ENCODE data around the gene GPR25. TPM values are rescaled to one million over a fixed set of nuclear protein-coding genes. Genes with fewer than 3 reads are reported as not detected.
A peak's percentile ranks its signal among the peaks of the same experiment; 100 is the strongest.

Gene GPR25
- total RNA-seq, 3 donors from 2014 or later: 0.16 TPM; not detected in 2

- Mint-ChIP-seq H3K4me1 (ENCODE audit: low read depth) (peaks cover 53% of the 10 kb centered on the region), H3K4me3 (no peak overlapping the region), H3K27me3 (ENCODE audit: low read depth) (no peaks in the 10 kb centered on the region), H3K36me3 (ENCODE audit: insufficient read depth) (no peaks in the 10 kb centered on the region), H3K9me3 (no peaks in the 10 kb centered on the region)
- no peak for DNase-seq
- no peak for ATAC-seq
Measured at GRCh38 chr1:200883118-200883517, 10.3 kb downstream of the GPR25 start.

- H3K36me3 Mint-ChIP-seq (ENCODE audit: insufficient read depth): no peaks in the 10 kb centered on the region
- H3K27me3 Mint-ChIP-seq (ENCODE audit: low read depth): no peaks in the 10 kb centered on the region
- ATAC-seq (no peak), DNase-seq (no peak)
- H3K4me3 Mint-ChIP-seq: no peak overlapping the region
- peaks cover 63% of the 10 kb centered on the region for H3K4me1 Mint-ChIP-seq (ENCODE audit: low read depth)
- no peaks in the 10 kb centered on the region for H3K9me3 Mint-ChIP-seq
Measured at GRCh38 chr1:200885623-200886402, 13.0 kb downstream of the GPR25 start.

- DNase-seq (no peak), ATAC-seq (no peak)
- peak overlapping the region; percentile 59 for H3K4me3 Mint-ChIP-seq
- H3K27me3 Mint-ChIP-seq (ENCODE audit: low read depth): peaks cover 4% of the 10 kb centered on the region
- H3K36me3 Mint-ChIP-seq (ENCODE audit: insufficient read depth): no peaks in the 10 kb centered on the region
- H3K9me3 Mint-ChIP-seq: no peaks in the 10 kb centered on the region
- peaks cover 61% of the 10 kb centered on the region for H3K4me1 Mint-ChIP-seq (ENCODE audit: low read depth)
Measured at GRCh38 chr1:200886594-200886993, 13.8 kb downstream of the GPR25 start.

- peaks cover 62% of the 10 kb centered on the region for H3K4me1 Mint-ChIP-seq (ENCODE audit: low read depth)
- no peak for ATAC-seq
Measured at GRCh38 chr1:200887036-200887435, 14.3 kb downstream of the GPR25 start.

GRCh38 chr1:200887772-200888348 lies 15.1 kb downstream of the GPR25 start:
- no peak for DNase-seq
- Mint-ChIP-seq H3K4me1 (ENCODE audit: low read depth) (peaks cover 61% of the 10 kb centered on the region), H3K4me3 (peak overlapping the region; percentile 48), H3K9me3 (no peaks in the 10 kb centered on the region), H3K36me3 (ENCODE audit: insufficient read depth) (no peaks in the 10 kb centered on the region), H3K27me3 (ENCODE audit: low read depth) (peaks cover 14% of the 10 kb centered on the region)
- ATAC-seq: peak in 1 of 2 donors; percentile 6

More at GRCh38 chr1:200887036-200887435, 14.3 kb downstream of the GPR25 start:
- Mint-ChIP-seq H3K4me3 (peak overlapping the region; percentile 59), H3K9me3 (no peaks in the 10 kb centered on the region), H3K36me3 (ENCODE audit: insufficient read depth) (no peaks in the 10 kb centered on the region), H3K27me3 (ENCODE audit: low read depth) (peaks cover 8% of the 10 kb centered on the region)
- no peak for DNase-seq

- peak; percentile 41 for DNase-seq
- Mint-ChIP-seq H3K27me3 (ENCODE audit: low read depth) (peaks cover 16% of the 10 kb centered on the region), H3K4me1 (ENCODE audit: low read depth) (peaks cover 58% of the 10 kb centered on the region), H3K9me3 (no peaks in the 10 kb centered on the region), H3K36me3 (ENCODE audit: insufficient read depth) (no peaks in the 10 kb centered on the region), H3K4me3 (peak overlapping the region; percentile 48)
- ATAC-seq: peak; percentile 75 to 83
Measured at GRCh38 chr1:200888349-200888838, 15.6 kb downstream of the GPR25 start.

GRCh38 chr1:200889571-200889970 lies 16.8 kb downstream of the GPR25 start:
- H3K36me3 Mint-ChIP-seq (ENCODE audit: insufficient read depth): no peaks in the 10 kb centered on the region
- peaks cover 23% of the 10 kb centered on the region for H3K27me3 Mint-ChIP-seq (ENCODE audit: low read depth)
- DNase-seq: no peak
- peaks cover 55% of the 10 kb centered on the region for H3K4me1 Mint-ChIP-seq (ENCODE audit: low read depth)
- H3K4me3 Mint-ChIP-seq: peak overlapping the region; percentile 42
- no peaks in the 10 kb centered on the region for H3K9me3 Mint-ChIP-seq
- peak; percentile 80 to 82 for ATAC-seq

GRCh38 chr1:200890027-200890426 lies 17.2 kb downstream of the GPR25 start:
- H3K27me3 Mint-ChIP-seq (ENCODE audit: low read depth): peaks cover 23% of the 10 kb centered on the region

GRCh38 chr1:200890818-200891773 lies 18.3 kb downstream of the GPR25 start:
- Mint-ChIP-seq H3K27me3 (ENCODE audit: low read depth) (peaks cover 23% of the 10 kb centered on the region), H3K36me3 (ENCODE audit: insufficient read depth) (no peaks in the 10 kb centered on the region), H3K4me3 (peak overlapping the region; percentile 71), H3K4me1 (ENCODE audit: low read depth) (peaks cover 48% of the 10 kb centered on the region), H3K9me3 (no peaks in the 10 kb centered on the region)
- DNase-seq (no peak), ATAC-seq (no peak)

More at GRCh38 chr1:200890027-200890426, 17.2 kb downstream of the GPR25 start:
- ATAC-seq: no peak
- no peaks in the 10 kb centered on the region for H3K36me3 Mint-ChIP-seq (ENCODE audit: insufficient read depth)
- DNase-seq: no peak
- no peaks in the 10 kb centered on the region for H3K9me3 Mint-ChIP-seq
- peak overlapping the region; percentile 68 for H3K4me3 Mint-ChIP-seq
- peaks cover 55% of the 10 kb centered on the region for H3K4me1 Mint-ChIP-seq (ENCODE audit: low read depth)

GRCh38 chr1:200891774-200892157 lies 19.0 kb downstream of the GPR25 start:
- H3K9me3 Mint-ChIP-seq: no peaks in the 10 kb centered on the region
- H3K27me3 Mint-ChIP-seq (ENCODE audit: low read depth): peaks cover 23% of the 10 kb centered on the region
- DNase-seq: no peak
- H3K4me3 Mint-ChIP-seq: peak overlapping the region; percentile 71
- no peak for ATAC-seq
- no peaks in the 10 kb centered on the region for H3K36me3 Mint-ChIP-seq (ENCODE audit: insufficient read depth)
- H3K4me1 Mint-ChIP-seq (ENCODE audit: low read depth): peaks cover 44% of the 10 kb centered on the region

- ATAC-seq (no peak), DNase-seq (no peak)
- H3K27me3 Mint-ChIP-seq (ENCODE audit: low read depth): peaks cover 25% of the 10 kb centered on the region
- H3K4me3 Mint-ChIP-seq: no peak overlapping the region
- no peaks in the 10 kb centered on the region for H3K36me3 Mint-ChIP-seq (ENCODE audit: insufficient read depth)
- no peaks in the 10 kb centered on the region for H3K9me3 Mint-ChIP-seq
- H3K4me1 Mint-ChIP-seq (ENCODE audit: low read depth): peaks cover 38% of the 10 kb centered on the region
Measured at GRCh38 chr1:200892546-200892945, 19.8 kb downstream of the GPR25 start.

GRCh38 chr1:200892958-200893357 lies 20.2 kb downstream of the GPR25 start:
- no peaks in the 10 kb centered on the region for H3K9me3 Mint-ChIP-seq
- H3K36me3 Mint-ChIP-seq (ENCODE audit: insufficient read depth): no peaks in the 10 kb centered on the region
- no peak for ATAC-seq
- H3K4me3 Mint-ChIP-seq: no peak overlapping the region
- H3K4me1 Mint-ChIP-seq (ENCODE audit: low read depth): peaks cover 34% of the 10 kb centered on the region
- DNase-seq: no peak
- peaks cover 25% of the 10 kb centered on the region for H3K27me3 Mint-ChIP-seq (ENCODE audit: low read depth)

- DNase-seq (no peak), ATAC-seq (no peak)
- Mint-ChIP-seq H3K9me3 (no peaks in the 10 kb centered on the region), H3K4me3 (no peak overlapping the region), H3K36me3 (ENCODE audit: insufficient read depth) (no peaks in the 10 kb centered on the region), H3K4me1 (ENCODE audit: low read depth) (peaks cover 29% of the 10 kb centered on the region), H3K27me3 (ENCODE audit: low read depth) (peaks cover 25% of the 10 kb centered on the region)
Measured at GRCh38 chr1:200893411-200893901, 20.7 kb downstream of the GPR25 start.

All from activated T-cell treated with anti-CD3 and anti-CD28 coated beads, Interleukin-2, amount 50 U/mL, for 4 hours (primary cell).